ENCODE results near the gene ADAMTS8.

The ADAMTS8 gene

GRCh38 chr11:130428316-130429119 lies at the start of gene ADAMTS8:
TSS of gene ADAMTS8 (minus strand) at chr11:130428609. CDS start at chr11:130428286, 323 bp downstream.
- DNase-seq = no peak

- DNase-seq = no peak
Observed at GRCh38 chr11:130477586-130478203, 49.3 kb upstream of the ADAMTS8 start.

- DNase-seq = no peak
Observed at GRCh38 chr11:130476922-130477491, 48.6 kb upstream of the ADAMTS8 start.

GRCh38 chr11:130476200-130476921 lies 48.0 kb upstream of the ADAMTS8 start:
- DNase-seq = no peak

- DNase-seq = no peak
Observed at GRCh38 chr11:130475426-130476053, 47.1 kb upstream of the ADAMTS8 start.

- DNase-seq = no peak
Observed at GRCh38 chr11:130474637-130475400, 46.4 kb upstream of the ADAMTS8 start.

- DNase-seq = no peak
Observed at GRCh38 chr11:130473795-130474377, 45.5 kb upstream of the ADAMTS8 start.

GRCh38 chr11:130473056-130473794 lies 44.8 kb upstream of the ADAMTS8 start:
- DNase-seq = no peak

- no peak for DNase-seq
Observed at GRCh38 chr11:130472434-130472961, 44.1 kb upstream of the ADAMTS8 start.

- DNase-seq = no peak
Observed at GRCh38 chr11:130471731-130472433, 43.5 kb upstream of the ADAMTS8 start.

- no peak for DNase-seq
Observed at GRCh38 chr11:130470832-130471706, 42.7 kb upstream of the ADAMTS8 start.

- no peak for DNase-seq
Observed at GRCh38 chr11:130469181-130469580, 40.8 kb upstream of the ADAMTS8 start.

GRCh38 chr11:130467116-130467900 lies 38.9 kb upstream of the ADAMTS8 start:
- no peak for DNase-seq

GRCh38 chr11:130465263-130465662 lies 36.9 kb upstream of the ADAMTS8 start:
- no peak for DNase-seq

- DNase-seq = no peak
Observed at GRCh38 chr11:130464291-130464812, 35.9 kb upstream of the ADAMTS8 start.

- DNase-seq = no peak
Observed at GRCh38 chr11:130462931-130463330, 34.5 kb upstream of the ADAMTS8 start.

GRCh38 chr11:130462101-130462885 lies 33.9 kb upstream of the ADAMTS8 start:
- DNase-seq = no peak

Data from activated naive CD4-positive, alpha-beta T cell (primary cell).